HEK293T (cell line): ENCODE measurements around the gene TPSG1.

Source experiments
- BHLHE40 ChIP-seq: fragments of 450-650 bp; IDR thresholded peaks from 2 replicates; pipeline ENCODE4 v1.6.1; 2016; ENCODE audit warnings: mild to moderate bottlenecking, moderate library complexity, borderline replicate concordance
- FOXA1 ChIP-seq: fragments of 450-650 bp; IDR thresholded peaks from 2 replicates; pipeline ENCODE4 v1.6.1; 2016; ENCODE audit warnings: mild to moderate bottlenecking

DNA sequence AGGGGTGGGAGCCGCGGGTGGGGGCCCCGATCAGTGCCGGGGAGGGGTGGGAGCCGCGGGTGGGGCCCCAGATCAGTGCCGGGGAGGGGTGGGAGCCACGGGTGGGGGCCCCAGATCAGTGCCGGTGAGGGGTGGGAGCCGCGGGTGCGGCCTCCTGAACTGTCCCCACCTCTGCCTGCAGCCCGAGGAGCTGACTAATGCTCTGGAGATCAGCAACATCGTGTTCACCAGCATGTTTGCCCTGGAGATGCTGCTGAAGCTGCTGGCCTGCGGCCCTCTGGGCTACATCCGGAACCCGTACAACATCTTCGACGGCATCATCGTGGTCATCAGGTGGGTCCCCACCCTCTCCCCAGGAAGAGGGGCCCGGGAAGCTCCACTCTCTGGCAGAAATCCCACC, 20.1 kb downstream of the TPSG1 start:
- TF ChIP-seq BHLHE40 (no peak), FOXA1 (no peak)
